HG03520 (cell line): Measurements from ENCODE around the gene PTGFR.

Experiments used
- ATAC-seq: cut with Tn5 transposase; IDR thresholded peaks from one replicate; pipeline ENCODE4 v1.9.1; 2021; ENCODE audit warnings: mild to moderate bottlenecking, moderate library complexity; ENCODE audit not compliant: unreplicated experiment

PTGFR gene, protein sequence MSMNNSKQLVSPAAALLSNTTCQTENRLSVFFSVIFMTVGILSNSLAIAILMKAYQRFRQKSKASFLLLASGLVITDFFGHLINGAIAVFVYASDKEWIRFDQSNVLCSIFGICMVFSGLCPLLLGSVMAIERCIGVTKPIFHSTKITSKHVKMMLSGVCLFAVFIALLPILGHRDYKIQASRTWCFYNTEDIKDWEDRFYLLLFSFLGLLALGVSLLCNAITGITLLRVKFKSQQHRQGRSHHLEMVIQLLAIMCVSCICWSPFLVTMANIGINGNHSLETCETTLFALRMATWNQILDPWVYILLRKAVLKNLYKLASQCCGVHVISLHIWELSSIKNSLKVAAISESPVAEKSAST

GRCh38 chr1:78490861-78491450 is at the start of gene PTGFR:
TSS of gene PTGFR (plus strand) at chr1:78490974. CDS start at chr1:78492744, 1,770 bp downstream.
- ATAC-seq: no peak

GRCh38 chr1:78441921-78442320 is 48.9 kb upstream of the PTGFR start:
- no peak for ATAC-seq

DNA sequence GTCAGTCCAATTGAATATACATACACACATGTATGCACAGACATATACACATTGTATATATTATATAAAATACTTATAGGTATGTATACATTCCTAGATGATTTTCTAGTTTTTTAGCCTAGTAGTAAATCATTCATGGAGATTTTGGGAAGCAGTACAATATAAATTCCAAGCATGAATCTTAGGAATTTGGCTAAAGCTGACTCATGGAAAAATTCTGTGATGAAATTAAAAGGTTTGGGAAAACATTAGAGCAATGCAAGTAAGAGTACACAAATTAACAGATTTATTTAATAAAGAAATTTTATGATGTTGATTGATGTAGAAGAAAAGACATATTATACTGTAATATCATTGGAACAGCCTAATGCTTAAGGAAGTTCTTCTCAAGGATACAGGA is 43.7 kb upstream of the PTGFR start:
- no peak for ATAC-seq

- ATAC-seq: no peak
Observed at GRCh38 chr1:78464449-78464891, 26.3 kb upstream of the PTGFR start.

GRCh38 chr1:78465143-78465542 is 25.6 kb upstream of the PTGFR start:
- no peak for ATAC-seq

GRCh38 chr1:78468521-78468920 is 22.3 kb upstream of the PTGFR start:
- ATAC-seq: no peak

- ATAC-seq: no peak
Observed at GRCh38 chr1:78469576-78469975, 21.2 kb upstream of the PTGFR start.

- ATAC-seq: no peak
Observed at GRCh38 chr1:78471890-78472620, 18.7 kb upstream of the PTGFR start.

GRCh38 chr1:78472851-78473496 is 17.8 kb upstream of the PTGFR start:
- ATAC-seq: no peak

GRCh38 chr1:78474092-78474491 is 16.7 kb upstream of the PTGFR start:
- no peak for ATAC-seq

DNA sequence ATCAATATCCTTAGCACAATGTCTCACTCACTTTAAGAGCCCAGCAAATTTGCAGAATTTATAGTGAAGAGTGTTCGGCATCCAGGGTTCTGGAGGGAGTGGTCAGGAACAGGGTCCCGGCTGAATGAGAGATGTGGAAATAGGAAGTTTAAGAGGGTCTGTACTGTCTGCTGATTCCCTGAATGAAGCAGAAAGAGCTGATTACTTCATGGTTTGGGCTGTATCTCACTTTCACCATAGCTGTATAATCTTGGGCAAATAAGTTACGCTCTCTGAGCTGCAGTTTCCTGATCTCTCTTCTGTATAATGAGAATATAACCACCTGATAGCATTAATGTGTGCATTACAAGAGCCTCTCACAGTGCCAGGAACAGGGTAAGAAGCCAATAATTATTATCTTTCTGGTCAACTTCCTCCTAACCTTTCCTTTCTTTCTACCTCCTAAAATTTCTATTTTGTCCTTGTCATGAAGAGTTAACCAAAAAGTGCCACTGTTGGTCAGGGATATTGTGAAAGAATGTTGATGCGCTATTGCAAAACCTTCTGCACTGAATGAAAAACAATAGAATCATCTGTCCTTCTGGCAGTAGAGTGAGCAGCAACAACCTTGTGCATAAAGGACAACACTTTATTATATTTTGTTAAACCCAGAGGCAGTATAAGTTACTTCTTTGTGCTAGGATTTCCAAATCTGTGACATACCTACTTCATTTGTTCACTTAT is 14.7 kb upstream of the PTGFR start:
- ATAC-seq: no peak

- ATAC-seq: no peak
Observed at GRCh38 chr1:78483903-78484302, 6.9 kb upstream of the PTGFR start.

DNA sequence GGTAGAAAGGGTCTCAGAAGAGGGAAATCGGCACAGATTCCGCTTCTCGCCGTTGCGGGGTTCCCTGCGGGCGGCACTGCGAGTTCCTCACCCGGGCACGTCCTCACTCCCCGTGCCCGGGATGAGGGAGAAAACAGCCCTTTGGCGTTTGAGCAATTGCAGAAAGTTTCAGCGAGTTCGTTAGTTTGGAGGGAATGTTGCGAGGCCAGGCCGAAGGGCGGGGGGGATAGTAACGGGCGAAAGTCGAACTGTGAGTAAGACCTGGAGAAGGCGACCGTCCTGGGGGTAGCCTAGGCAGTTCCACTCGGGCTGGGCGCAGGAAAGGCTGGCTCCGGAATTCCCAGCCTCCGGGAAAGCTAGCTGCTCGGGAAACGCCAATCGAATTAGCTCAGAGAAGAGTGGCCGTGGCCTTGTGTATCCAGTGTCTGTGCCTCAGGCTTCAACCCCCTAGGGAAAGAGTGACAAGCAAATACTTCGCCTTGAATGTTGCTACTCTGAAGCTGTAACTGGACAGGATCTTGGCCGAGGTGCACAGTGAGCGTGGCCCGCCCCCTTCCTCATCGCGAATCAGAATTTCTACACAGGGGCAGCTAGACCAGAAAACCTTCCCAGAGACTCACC is 787 bp downstream of the PTGFR start:
- no peak for ATAC-seq

- no peak for ATAC-seq
Observed at GRCh38 chr1:78492386-78492950, 1.7 kb downstream of the PTGFR start.

DNA sequence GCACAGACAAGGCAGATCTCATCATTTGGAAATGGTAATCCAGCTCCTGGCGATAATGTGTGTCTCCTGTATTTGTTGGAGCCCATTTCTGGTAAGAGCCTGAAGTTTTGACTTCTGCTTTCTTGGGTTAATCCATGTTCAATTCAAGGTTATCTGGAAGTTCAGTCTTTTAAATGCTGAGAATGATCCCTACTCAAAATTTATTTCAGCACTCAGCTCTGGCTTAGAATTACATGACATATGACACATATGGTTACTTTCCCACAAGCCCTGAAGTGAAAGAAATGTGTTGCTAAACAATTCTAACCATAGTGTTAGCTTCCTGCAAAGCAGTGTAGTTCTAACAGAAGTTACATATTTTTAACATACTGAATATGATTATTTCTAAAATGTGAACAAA is 2.7 kb downstream of the PTGFR start:
- no peak for ATAC-seq

- no peak for ATAC-seq
Observed at GRCh38 chr1:78497201-78497600, 6.4 kb downstream of the PTGFR start.

DNA sequence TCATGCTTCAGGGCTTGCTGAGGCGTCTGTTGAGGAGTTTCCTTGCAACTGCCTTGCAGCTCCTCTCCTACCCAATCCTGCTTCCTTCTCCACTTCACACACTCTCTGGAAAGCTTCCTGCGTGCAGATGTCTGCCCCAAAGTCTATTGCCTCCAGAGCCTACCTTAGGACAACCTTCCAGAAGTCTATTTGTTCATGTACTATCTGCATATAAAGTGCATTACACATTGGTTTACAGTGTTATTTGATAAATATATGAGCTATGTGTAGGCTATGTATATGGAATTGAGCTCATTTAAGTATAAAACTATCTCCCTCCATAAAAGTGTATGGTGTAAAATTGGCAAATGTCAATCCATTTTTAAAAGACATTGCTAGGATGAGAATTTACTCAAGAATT is 9.8 kb downstream of the PTGFR start:
- no peak for ATAC-seq

- ATAC-seq: no peak
Observed at GRCh38 chr1:78501203-78501602, 10.4 kb downstream of the PTGFR start.

DNA sequence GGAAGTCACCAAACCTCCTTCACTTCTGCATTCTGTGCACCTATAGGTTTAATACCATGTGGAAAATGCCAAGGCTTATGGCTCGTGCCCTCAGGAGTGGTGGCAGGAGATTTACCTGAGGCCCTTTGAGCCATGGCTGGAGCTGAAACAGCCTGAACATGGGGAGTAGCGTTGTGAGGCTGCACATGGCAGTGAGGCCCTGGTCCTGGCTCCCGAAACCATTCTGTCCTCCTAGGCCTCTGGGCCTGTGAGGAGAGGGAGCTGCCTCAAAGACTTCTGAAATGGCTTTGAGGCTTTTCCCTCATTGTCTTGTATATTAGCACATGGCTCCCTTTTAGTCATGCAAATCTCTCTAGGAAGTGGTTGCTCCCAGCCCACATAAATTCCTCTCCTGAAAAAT is 20.6 kb downstream of the PTGFR start:
- ATAC-seq: no peak

- ATAC-seq: no peak
Observed at GRCh38 chr1:78516716-78517115, 25.9 kb downstream of the PTGFR start.
